Cardiac muscle cell (in vitro differentiated cells and primary cell): ENCODE results near the gene TMCC2. TPM values are rescaled to one million over a fixed set of nuclear protein-coding genes. Genes with fewer than 3 reads are reported as not detected.

Source experiments
- DNase-seq, 2 donors: peaks; one replicate each; pipeline versions ENCODE4 v3.0.0 to v3.0.0-alpha.2; 2010 to 2017; ENCODE audit warnings: low read depth in 1 of 2, low spot score in 1 of 2
- H3K27ac ChIP-seq: fragments of 200-600 bp; sonication (generic); 2 replicates; pipeline ENCODE4 v1.5.1; 2016
- H3K27me3 ChIP-seq: fragments of 200-600 bp; sonication (generic); 2 replicates; pipeline ENCODE4 v1.6.0; 2016; ENCODE audit warnings: control low read depth
- H3K36me3 ChIP-seq: fragments of 200-600 bp; sonication (generic); 2 replicates; pipeline ENCODE4 v1.5.1; 2016; ENCODE audit warnings: control low read depth
- H3K4me1 ChIP-seq: fragments of 200-600 bp; sonication (generic); 2 replicates; pipeline ENCODE4 v1.8.1; 2017; ENCODE audit warnings: low read depth, mild to moderate bottlenecking, mixed run types
- H3K4me3 ChIP-seq: fragments of 200-600 bp; sonication (generic); 2 replicates; pipeline ENCODE4 v1.5.1; 2016; ENCODE audit warnings: mild to moderate bottlenecking
- H3K9me3 ChIP-seq: fragments of 200-600 bp; sonication (generic); 2 replicates; pipeline ENCODE4 v1.5.1; 2017; ENCODE audit warnings: low read depth, mild to moderate bottlenecking, control low read depth
- CTCF ChIP-seq: IDR thresholded peaks from 2 replicates; pipeline ENCODE4 v1.5.1; 2012; ENCODE audit warnings: low read depth, mild to moderate bottlenecking, low read length
- polyA plus RNA-seq: library from polyadenylated mRNA; unstranded; fragments of >200 nt; fragmentation: Nextera tagmentation; extraction: Ambion mirVana; gene quantifications from 2 replicates; pipeline ENCODE4 v1.2.1, GENCODE V29; 2016
- total RNA-seq: library from RNA; depleted of rRNA; stranded (reverse); fragments of >200 nt; gene quantifications from 2 replicates; pipeline ENCODE4 v1.2.3, GENCODE V29; 2016

TMCC2 gene
- total and polyA plus RNA-seq, 2 experiments from 2014 or later, result 6.3 to 10.9 TPM

GRCh38 chr1:205191622-205192021, 36.1 kb upstream of the TMCC2 start:
- Histone ChIP-seq H3K4me1 (peaks cover 11% of the 10 kb centered on the region), H3K27ac (peak overlapping the region; percentile 25), H3K36me3 (no peaks in the 10 kb centered on the region), H3K9me3 (no peaks in the 10 kb centered on the region), H3K4me3 (no peak overlapping the region), H3K27me3 (no peaks in the 10 kb centered on the region)
- TF ChIP-seq CTCF, result no peak
- DNase-seq, result no peak

- no peak for DNase-seq
- no peak for TF ChIP-seq CTCF
- Histone ChIP-seq H3K9me3 (no peaks in the 10 kb centered on the region), H3K4me3 (no peak overlapping the region), H3K27ac (no peak overlapping the region), H3K36me3 (no peaks in the 10 kb centered on the region), H3K4me1 (peaks cover 11% of the 10 kb centered on the region), H3K27me3 (no peaks in the 10 kb centered on the region)
These were observed 35.5 kb upstream of the TMCC2 start for GRCh38 chr1:205192287-205192686.

- Histone ChIP-seq H3K27ac (peak overlapping the region; percentile 7), H3K4me3 (no peak overlapping the region), H3K36me3 (no peaks in the 10 kb centered on the region), H3K4me1 (peaks cover 6% of the 10 kb centered on the region), H3K9me3 (no peaks in the 10 kb centered on the region), H3K27me3 (no peaks in the 10 kb centered on the region)
- DNase-seq, result no peak
- no peak for TF ChIP-seq CTCF
These were observed 28.4 kb upstream of the TMCC2 start for GRCh38 chr1:205199090-205199930.

- Histone ChIP-seq H3K27ac (no peak overlapping the region), H3K4me3 (no peak overlapping the region), H3K27me3 (no peaks in the 10 kb centered on the region), H3K9me3 (no peaks in the 10 kb centered on the region), H3K36me3 (no peaks in the 10 kb centered on the region), H3K4me1 (peaks cover 6% of the 10 kb centered on the region)
- no peak for DNase-seq
- no peak for TF ChIP-seq CTCF
These were observed 27.8 kb upstream of the TMCC2 start for GRCh38 chr1:205199931-205200299.

GRCh38 chr1:205204552-205204951, 23.2 kb upstream of the TMCC2 start:
- H3K9me3 ChIP-seq, result no peaks in the 10 kb centered on the region
- peak overlapping the region; percentile 19 for H3K27ac ChIP-seq
- no peak for DNase-seq

More at GRCh38 chr1:205204552-205204951, 23.2 kb upstream of the TMCC2 start:
- H3K4me3 ChIP-seq, result no peak overlapping the region
- TF ChIP-seq CTCF, result no peak
- H3K36me3 ChIP-seq, result no peaks in the 10 kb centered on the region
- H3K4me1 ChIP-seq, result peaks cover 6% of the 10 kb centered on the region
- H3K27me3 ChIP-seq, result no peaks in the 10 kb centered on the region
